GM12892 (cell line): Measurements from ENCODE around the gene COG8.

ENCODE experiments used
- POLR2A ChIP-seq: IDR thresholded peaks from 2 replicates; pipeline ENCODE4 v1.6.1; 2011; ENCODE audit warnings: low read depth, low read length, control low read depth
- POLR2AphosphoS5 ChIP-seq: IDR thresholded peaks from 2 replicates; pipeline ENCODE4 v1.6.1; 2011; ENCODE audit warnings: low read depth, low read length, control low read depth
- TAF1 ChIP-seq: IDR thresholded peaks from 2 replicates; pipeline ENCODE4 v1.6.1; 2011; ENCODE audit warnings: low read depth, mild to moderate bottlenecking, control low read depth, low read length, borderline replicate concordance

DNA sequence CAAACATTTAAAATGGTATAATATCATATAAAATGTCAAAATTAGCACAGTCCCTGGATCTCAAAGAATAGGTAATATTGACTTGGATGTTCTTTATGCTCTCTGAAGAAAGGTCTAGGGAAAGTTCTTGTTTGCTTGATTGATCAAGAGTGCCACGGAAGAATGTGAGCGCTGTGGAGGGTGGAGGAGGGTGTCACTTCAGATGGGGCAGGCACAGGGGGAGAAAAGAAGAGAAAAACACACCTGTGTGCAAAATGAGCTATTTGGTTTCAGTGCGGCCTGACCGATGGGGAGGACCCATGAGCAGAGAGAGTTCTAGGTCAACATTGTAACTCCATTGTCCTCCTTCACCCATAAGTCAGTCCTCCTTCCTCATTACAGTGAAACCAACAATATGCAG, 37.1 kb downstream of the COG8 start:
- no peak for TF ChIP-seq POLR2A
- TF ChIP-seq TAF1: no peak
- no peak for TF ChIP-seq POLR2AphosphoS5
